CD4-positive, alpha-beta T cell treated with Interleukin-15 for 1 hour (primary cell): Measurements from ENCODE around the gene COL6A5.
"Not testable (repeated sequence)": the region's sequence is repeated elsewhere in the genome, so short reads cannot be mapped to it uniquely, and the experiment has no call there.

Experiments used
- DNase-seq: peaks from one replicate; pipeline ENCODE4 v3.0.0-alpha.2; 2020

Gene COL6A5

GRCh38 chr3:130448155-130448554 is 102.7 kb downstream of the COL6A5 start:
- not testable (repeated sequence) for DNase-seq

DNA sequence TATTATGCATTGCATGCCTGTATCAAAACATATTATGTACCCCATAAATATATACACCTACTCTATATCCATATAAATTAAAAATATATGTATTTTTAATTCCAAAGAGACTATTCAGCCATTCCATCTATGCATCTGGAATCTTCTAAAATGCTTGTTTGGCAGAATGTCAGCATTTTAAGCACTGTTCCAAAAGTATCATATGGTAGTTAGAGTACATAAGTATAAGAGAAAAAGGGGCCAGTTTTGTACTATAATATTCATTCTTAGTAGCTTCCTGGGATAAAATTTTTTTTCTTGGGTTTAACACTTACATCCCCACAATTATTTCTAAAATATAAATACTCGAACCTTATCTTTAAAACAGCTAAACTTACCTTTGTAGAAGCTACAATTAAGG is 111.1 kb downstream of the COL6A5 start:
- DNase-seq: no peak

GRCh38 chr3:130457671-130458070 is 112.2 kb downstream of the COL6A5 start:
- DNase-seq: no peak

- no peak for DNase-seq
Measured at GRCh38 chr3:130459944-130460343, 114.5 kb downstream of the COL6A5 start.

- no peak for DNase-seq
Measured at GRCh38 chr3:130462089-130462488, 116.6 kb downstream of the COL6A5 start.

DNA sequence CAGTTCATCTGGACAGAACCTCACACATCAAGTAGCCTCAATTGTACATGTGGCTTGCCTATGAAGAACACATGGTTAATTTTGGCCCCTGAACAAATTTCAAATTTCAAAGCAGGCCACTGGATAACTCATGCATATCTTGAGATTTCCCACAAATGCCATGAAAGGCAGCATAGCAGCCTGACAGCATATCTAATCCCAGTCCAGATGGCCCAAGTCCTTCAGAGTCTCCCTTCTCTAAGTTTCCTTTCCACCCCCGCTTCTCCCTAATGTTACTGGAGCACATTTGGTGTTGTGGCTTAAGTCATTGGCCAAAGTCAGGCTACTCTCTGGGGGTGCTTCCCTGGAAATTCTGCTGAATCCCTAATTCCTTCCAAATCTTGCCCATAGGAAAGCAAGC is 117.7 kb downstream of the COL6A5 start:
- no peak for DNase-seq

DNA sequence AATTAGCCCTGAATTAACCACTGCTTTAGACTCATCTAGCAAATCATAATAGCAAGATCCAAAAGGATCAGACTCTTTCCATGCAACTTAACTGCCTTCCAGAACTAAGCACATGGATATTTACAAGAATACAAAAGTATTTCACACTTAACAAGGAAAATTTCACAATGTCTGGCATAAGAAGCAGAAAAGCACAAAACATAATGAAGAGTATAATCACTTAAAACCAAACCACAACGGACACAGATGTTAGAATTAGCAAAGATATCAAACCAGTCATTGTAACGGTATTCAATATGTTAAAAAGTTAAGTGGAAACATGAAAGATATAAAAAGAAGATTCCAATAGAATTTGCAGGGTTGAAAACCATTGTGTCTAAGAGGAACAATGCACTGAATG is 120.0 kb downstream of the COL6A5 start:
- DNase-seq: no peak

DNA sequence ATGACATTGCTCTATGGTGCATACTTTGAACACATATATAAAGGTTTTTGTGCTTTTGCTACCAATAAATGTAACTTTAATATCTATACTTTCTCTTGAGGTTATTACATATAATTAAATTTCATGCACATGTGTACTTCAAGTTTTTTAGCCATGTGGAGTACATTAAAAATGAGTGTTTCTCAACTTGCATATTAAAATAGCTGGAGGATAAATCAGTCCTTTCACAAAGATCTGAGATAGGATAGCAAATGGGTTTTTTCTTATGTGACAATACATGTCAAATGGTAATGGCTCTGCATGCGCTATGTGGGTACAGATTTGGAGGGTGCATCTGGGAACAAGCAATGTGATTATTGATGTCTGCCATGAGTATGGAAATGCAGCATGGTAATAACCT is 122.8 kb downstream of the COL6A5 start:
- no peak for DNase-seq

GRCh38 chr3:130470126-130470525 is 124.7 kb downstream of the COL6A5 start:
- DNase-seq: no peak

GRCh38 chr3:130473416-130473815 is 127.9 kb downstream of the COL6A5 start:
- DNase-seq: no peak

DNA sequence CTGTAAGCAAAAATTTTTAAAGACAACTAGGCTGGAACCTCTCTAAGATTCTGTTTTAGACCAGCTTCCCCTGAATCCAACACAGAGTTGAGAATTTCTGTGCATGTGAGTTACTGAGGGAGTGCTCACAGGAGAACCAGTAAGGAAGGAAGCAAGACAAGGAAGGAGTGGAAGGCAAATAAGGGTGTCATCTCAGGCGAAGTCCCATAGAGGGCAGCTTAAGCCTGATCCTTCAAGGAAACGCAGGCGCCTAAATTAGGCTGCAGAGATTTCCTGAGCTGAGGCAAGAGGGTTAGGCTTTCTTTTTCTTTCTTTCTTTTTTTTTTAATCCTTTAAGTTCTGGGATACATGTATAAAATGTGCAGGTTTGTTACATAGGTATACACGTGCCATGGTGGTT is 135.3 kb downstream of the COL6A5 start:
- DNase-seq: no peak

DNA sequence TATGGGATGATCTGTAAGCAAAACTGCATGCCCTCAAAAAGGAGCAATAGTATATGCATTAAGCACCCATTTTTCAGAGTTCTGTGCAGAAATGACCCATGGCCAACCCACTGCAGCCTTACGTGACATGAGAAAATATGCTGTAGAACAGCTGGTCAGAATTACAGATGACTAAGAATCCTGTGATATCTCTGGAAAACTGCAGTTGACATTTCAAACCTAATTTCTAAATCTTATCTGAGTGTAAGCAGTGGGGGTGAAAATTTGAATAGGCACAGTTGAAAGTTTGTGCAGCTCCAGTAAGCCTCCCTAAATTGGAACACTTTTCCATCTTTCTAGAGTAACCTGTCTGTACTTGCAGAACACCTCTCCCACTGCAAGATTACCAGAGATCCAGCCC is 142.8 kb downstream of the COL6A5 start:
- DNase-seq: no peak

- no peak for DNase-seq
Measured at GRCh38 chr3:130488769-130489450, 143.4 kb downstream of the COL6A5 start.

GRCh38 chr3:130490241-130490640 is 144.8 kb downstream of the COL6A5 start:
- DNase-seq: no peak

DNA sequence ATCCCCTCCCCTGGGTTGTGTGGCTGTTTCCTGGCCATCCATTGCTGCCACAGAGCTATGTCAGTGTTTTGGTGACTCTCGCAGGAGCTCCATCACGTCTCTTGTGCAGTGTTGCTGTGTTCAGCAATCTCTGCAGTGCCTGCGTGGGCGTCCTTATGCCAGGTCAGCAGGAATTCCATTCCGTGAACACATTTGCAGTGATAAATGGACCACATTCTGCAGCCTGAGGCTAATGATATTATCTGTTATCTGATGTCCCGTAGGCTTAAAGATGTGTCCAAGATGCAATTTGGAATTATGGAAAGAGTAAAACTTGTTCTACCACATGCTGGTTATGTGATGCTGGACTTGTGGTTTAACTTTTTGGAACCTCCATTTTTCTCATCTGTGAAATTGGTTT is 146.0 kb downstream of the COL6A5 start:
- DNase-seq: no peak

DNA sequence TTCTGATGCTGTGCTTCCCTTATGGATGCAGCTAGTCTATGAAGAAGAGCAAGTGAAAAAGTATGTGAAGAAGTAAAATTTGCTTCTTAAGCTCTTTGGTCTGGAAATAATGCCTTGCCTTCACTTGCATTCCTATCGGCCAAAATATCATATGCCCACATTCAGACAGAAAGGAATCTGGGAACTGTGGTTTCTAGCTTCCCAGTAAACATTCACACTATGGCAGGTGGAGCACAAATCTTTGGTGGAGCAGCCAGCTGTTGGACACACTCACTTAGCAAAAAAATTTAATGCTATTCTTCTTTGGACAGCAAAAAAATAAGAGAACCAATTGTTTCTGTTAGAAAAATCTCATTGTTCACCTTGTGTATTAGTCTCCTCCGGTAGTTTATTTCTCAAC is 159.2 kb downstream of the COL6A5 start:
- no peak for DNase-seq

GRCh38 chr3:130506031-130506430 is 160.6 kb downstream of the COL6A5 start:
- no peak for DNase-seq

DNA sequence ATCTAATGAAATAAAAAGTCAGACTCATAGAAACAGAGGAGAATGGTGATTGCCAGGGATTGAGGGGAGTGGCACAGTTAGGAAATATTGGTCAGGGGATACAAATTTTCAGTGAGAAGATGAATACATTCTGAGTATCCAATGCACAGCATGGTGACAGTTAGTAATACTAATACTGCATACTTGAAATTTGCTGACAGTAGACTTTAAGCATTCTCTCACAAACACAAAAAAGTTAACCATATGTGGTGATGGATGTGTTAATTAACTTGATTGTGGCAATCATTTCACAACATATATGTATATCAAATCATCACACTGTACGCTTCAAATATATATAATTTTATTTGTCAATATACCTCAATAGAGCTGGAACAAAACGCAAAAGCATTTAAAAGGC is 162.3 kb downstream of the COL6A5 start:
- no peak for DNase-seq

GRCh38 chr3:130509008-130509407 is 163.5 kb downstream of the COL6A5 start:
- DNase-seq: no peak

DNA sequence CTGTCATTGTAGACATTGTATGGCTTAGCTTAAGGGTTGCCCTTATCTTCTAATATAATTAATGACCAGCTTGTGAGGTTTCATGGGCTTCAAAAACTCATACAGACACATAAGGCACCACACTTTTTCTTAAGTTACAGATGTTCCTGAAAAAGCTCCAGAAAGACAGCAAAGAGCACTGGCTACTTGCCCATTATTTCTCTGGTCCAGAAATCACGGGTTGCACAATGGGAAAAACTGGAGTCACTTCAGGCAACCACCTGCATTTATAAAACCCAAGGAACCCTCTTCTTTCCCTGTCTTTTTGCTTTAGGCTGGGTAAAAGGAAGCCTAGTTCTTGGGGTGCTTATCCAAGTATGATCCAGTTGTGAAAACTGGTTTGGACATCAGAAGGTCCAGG is 169.2 kb downstream of the COL6A5 start:
- no peak for DNase-seq

DNA sequence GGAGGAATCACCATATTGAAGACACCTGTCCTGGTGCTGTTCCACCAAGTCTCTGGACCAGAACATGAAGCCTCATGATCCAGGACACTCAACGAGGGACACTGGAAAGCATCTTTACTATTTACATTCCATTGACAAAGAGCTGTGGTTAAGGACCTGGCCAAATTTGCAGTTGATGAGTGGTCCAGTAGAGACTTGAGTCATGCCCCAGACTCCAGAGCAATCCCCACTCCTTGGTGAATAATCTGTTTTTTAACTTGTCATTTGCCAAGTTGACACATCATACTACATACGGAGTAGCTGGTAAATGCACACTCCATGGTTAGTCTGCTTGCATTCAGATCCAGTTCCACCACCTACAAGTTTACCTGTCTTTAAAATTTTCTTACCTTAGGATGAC is 170.3 kb downstream of the COL6A5 start:
- DNase-seq: no peak

DNA sequence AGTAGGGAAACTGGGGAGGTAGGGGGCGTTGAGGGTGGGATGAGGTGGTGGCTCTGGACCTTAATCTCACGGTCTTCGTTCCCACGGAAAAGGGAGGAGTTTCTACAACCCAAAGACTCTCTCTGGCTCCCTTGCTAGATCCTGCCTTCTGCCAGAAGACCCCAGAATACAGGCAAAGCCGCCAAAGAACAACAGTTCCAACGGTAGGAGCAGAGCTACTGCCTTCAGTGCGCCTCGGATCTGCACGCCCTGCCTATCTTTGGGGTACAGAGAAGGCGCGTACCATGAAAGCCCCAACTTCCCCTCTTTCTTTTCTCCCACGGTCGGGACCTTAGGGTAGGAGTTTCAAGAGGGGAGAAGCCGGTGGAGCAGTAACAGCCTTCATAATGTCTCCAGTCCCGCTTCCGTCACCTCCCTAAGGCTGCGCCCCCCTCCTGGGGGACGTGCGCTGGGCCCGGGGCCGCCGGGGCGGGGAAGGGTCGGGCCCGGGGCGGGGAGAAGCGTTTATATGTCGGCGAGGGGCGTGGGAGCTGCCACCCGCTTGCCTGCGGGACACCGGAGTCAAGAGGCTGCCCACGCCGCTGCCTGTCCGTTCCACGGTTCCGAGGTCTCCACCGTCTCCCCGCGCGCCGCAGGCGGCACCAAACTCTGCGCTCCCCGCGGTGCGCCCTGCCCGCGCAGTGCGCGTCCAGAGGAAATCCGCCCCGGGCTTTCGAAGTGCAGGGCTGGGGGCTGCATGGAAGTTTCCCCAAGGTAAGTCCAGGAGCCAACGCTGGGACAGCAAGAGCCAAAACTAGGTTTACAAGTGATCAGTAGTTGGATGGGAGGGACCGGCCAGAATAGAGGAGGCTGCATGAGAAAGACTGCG is 171.4 kb downstream of the COL6A5 start, which contains the start of gene COL6A6:
COL6A6 (plus strand) TSS at position 533 of the 868 bp plus-strand sequence. CDS start 43,188 bp downstream, outside the sequence.
- no peak for DNase-seq

DNA sequence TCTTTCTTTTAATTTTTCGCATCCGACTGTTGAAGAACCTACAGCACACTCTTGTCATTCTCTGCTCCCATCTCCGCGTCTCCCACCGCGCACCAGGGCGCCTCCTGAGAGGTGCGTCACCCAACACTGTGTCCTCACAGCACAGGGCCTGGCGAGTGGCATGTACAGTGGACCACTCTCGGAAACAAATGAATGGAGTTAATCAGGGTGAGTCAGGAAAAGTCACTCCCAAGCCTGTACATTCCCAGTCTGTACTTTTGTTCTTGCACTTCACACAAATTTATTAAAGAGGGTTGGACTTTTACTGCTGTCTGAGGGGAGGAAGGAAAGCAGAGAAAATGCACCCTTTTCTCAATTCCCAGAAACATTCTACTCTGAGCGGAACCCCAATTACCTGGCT is 172.1 kb downstream of the COL6A5 start:
- no peak for DNase-seq

GRCh38 chr3:130519754-130520153 is 174.3 kb downstream of the COL6A5 start:
- DNase-seq: no peak
